Heart left ventricle (tissue), 16 donors: Measurements from ENCODE around the gene SAMD10. TPM values are rescaled to one million over a fixed set of nuclear protein-coding genes. Genes with fewer than 3 reads are reported as not detected.

Source experiments
- ATAC-seq, 4 donors: fragments of 200-7000 bp; cut with Tn5 transposase; one replicate each; pipeline ENCODE4 v1.9.1; 2020 to 2022; ENCODE audit warnings: moderate library complexity in 4 of 4, mild to moderate bottlenecking in 3 of 4, moderate number of reproducible peaks in 1 of 4
- DNase-seq, 5 donors: peaks; one replicate each; pipeline ENCODE4 v3.0.0-alpha.2; 2020
- H3K27ac ChIP-seq, 12 donors: fragments of 200-600 bp; sonication (generic) in 4 of 12; one replicate each; pipeline versions ENCODE4 v1.5.0 to v1.8.0; 2016 to 2022; ENCODE audit warnings: mild to moderate bottlenecking in 2 of 12
- H3K27me3 ChIP-seq, 9 donors: fragments of 200-600 bp; sonication (generic) in 2 of 9; one replicate each; pipeline versions ENCODE4 v1.5.1 to v1.8.0; 2016 to 2022; ENCODE audit warnings: mild to moderate bottlenecking in 3 of 9
- H3K36me3 ChIP-seq, 9 donors: fragments of 200-600 bp; sonication (generic) in 2 of 9; one replicate each; pipeline versions ENCODE4 v1.5.0 to v1.8.0; 2018 to 2022; ENCODE audit warnings: mild to moderate bottlenecking in 2 of 9
- H3K4me1 ChIP-seq, 12 donors: fragments of 200-600 bp; sonication (generic) in 4 of 12; one replicate each; pipeline versions ENCODE4 v1.5.0 to v1.8.0; 2016 to 2022; ENCODE audit warnings: mild to moderate bottlenecking in 3 of 12
- H3K4me3 ChIP-seq, 12 donors: fragments of 200-600 bp; sonication (generic) in 4 of 12; one replicate each; pipeline versions ENCODE4 v1.5.0 to v1.8.0; 2017 to 2022; ENCODE audit warnings: mild to moderate bottlenecking in 9 of 12, moderate library complexity in 4 of 12
- H3K9me3 ChIP-seq, 12 donors: fragments of 200-600 bp; sonication (generic) in 4 of 12; one replicate each; pipeline versions ENCODE4 v1.5.0 to v1.8.0; 2016 to 2022; ENCODE audit warnings: mild to moderate bottlenecking in 1 of 12
- POLR2A ChIP-seq, 2 donors: fragments of 450-650 bp; IDR thresholded peaks; one replicate each; pipeline ENCODE4 v1.6.1; 2017; ENCODE audit warnings: antibody characterized with exemption in 2 of 2, mild to moderate bottlenecking in 2 of 2, moderate library complexity in 2 of 2
- whole genome bisulfite sequencing, 4 donors: extraction: QIAGEN DNeasy Blood & Tissue Kit in 2 of 4; methylation state at CpG; one replicate each; pipeline versions ENCODE4 v1.1.5 to v1.1.7; 2013 to 2018; 5-methylcytosine and 5-hydroxymethylcytosine counted together
- intact Hi-C, 10 donors: fragments of 100-400 bp; cut with DNase I; formaldehyde crosslinking; loops; one replicate each; pipeline versions ENCODE4 v1.11.1 to v1.14.2; 2022
- polyA plus RNA-seq, 2 donors: library from polyadenylated mRNA; stranded (reverse); fragments of 200-250 nt; gene quantifications; one replicate each; pipeline ENCODE4 v1.2.3, GENCODE V29; 2013
- total RNA-seq, 9 donors: library from RNA; depleted of rRNA in 2 of 9; stranded (reverse); fragments of >200 nt in 2 of 9; fragmentation: NEBNext Ultra II Directional in 3 of 9; extraction: Animal tissue kit (Norgen Biotek cat#: 25700) in 3 of 9; gene quantifications; one replicate each; pipeline versions ENCODE4 v1.1.0 to v1.2.4, GENCODE V29; 2016 to 2023
- TF ChIP-seq, protein P1 (sequence below), 12 donors: fragments of 200-600 bp; sonication (generic) in 4 of 12; IDR thresholded peaks; one replicate each; pipeline versions ENCODE4 v1.5.0 to v1.8.0; 2018 to 2022; ENCODE audit warnings: antibody characterized with exemption in 12 of 12, mild to moderate bottlenecking in 5 of 12
- donor health status: ischemic (EF 13 %, LVEDD 7.1; RV severe dilation, severe dysfunction).
- donor health status: healthy with polysubstance abuse.
- donor health status: DM: no; HTN: yes; CAD: no.
- donor health status: DM: no; HTN: no; CAD: no.
- donor health status: ischemic (EF 25% LVEDD 6.9; RV normal size, moderate dysfunction).
- donor health status: ischemic (EF 25% LVEDD 5.7; RV mildly dilated, moderate dysfunction).
- donor health status: healthy.
- donor health status: DM: yes; HTN: yes; CAD: no.
- donor health status: ischemic (EF 35%, LVEDD 5.7; RV mildly dilated, moderate dysfunction).
- donor health status: nonischemic (EF 11% LVEDD 7.7; RV severe dilation, severe dysfunction).
- donor health status: DM: yes; HTN: yes; CAD: no.
- donor health status: PGD.
- donor health status: ischemic (EF 29% LVEDD 5.4; RV normal size, mild dysfunction).
- donor health status: nonischemic (EF 23%, LVEDD 6.1; RV moderate dilation, normal function).

SAMD10 gene
- total and polyA plus RNA-seq, 11 donors = 3.1 to 6.3 (median 4.7) TPM

DNA sequence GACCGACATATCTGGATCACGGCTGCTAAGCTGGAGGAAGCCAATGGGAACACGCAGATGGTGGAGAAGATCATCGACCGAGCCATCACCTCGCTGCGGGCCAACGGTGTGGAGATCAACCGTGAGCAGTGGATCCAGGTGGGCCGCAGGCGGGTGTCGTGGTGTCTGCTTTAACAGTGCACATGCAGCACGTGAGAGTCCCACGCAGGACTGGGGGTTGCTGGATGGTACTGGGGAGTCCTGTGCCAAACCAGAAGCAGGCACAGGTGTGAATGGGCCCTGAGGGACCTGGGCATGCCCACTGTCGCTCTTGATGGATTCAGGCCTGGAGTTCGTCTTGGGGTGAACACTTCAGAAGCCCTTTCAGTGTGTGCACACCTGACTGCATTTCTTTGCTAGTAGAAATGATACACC, 31.9 kb upstream of the SAMD10 start:
- 96 to 98% (median 97%) methylated on average over 16 of the region's 16 CpGs for WGBS, 4 donors
- no peak for DNase-seq
- Histone ChIP-seq H3K36me3 (peaks cover 3 to 87% (median 81%) of the 10 kb centered on the region in 9 donors), H3K4me1 (peaks cover 0 to 12% (median 0%) of the 10 kb centered on the region in 12 donors), H3K4me3 (no peak overlapping the region), H3K9me3 (peaks cover 0 to 4% (median 0%) of the 10 kb centered on the region in 12 donors), H3K27me3 (no peaks in the 10 kb centered on the region), H3K27ac (peak overlapping the region in 1 of 12 donors; percentile 64)
- ATAC-seq = no peak
- TF ChIP-seq POLR2A (IDR thresholded peaks at IDR 0.05) = no peak
- TF ChIP-seq, protein P1, sequence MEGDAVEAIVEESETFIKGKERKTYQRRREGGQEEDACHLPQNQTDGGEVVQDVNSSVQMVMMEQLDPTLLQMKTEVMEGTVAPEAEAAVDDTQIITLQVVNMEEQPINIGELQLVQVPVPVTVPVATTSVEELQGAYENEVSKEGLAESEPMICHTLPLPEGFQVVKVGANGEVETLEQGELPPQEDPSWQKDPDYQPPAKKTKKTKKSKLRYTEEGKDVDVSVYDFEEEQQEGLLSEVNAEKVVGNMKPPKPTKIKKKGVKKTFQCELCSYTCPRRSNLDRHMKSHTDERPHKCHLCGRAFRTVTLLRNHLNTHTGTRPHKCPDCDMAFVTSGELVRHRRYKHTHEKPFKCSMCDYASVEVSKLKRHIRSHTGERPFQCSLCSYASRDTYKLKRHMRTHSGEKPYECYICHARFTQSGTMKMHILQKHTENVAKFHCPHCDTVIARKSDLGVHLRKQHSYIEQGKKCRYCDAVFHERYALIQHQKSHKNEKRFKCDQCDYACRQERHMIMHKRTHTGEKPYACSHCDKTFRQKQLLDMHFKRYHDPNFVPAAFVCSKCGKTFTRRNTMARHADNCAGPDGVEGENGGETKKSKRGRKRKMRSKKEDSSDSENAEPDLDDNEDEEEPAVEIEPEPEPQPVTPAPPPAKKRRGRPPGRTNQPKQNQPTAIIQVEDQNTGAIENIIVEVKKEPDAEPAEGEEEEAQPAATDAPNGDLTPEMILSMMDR (IDR thresholded peaks at IDR 0.05) = no peak
- intact Hi-C loops = no loop called here

DNA sequence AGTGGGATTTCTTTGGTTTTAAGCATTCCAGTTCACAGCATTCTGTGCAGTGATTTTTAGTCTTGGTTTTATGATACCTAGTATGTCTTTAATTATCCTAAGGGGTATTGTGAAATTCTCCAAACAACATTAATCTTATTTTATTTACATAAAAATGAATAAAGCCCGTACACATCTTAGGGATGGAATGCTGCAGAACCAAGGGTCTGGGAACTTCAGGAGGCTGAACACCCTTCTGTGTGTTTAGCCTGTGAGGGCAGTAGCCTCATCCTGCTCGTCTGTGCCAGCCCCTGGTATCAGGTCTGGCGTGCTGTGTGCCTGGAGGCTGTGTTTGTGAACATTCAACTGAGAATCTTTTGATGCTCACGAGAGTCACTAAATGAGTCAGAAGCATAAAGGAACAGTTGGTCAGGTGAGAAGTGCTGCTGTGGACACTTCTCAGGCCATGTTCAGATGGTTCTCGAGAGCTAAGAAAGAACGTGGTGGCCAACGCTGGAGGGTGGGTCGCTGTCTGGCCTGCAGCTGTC, 31.3 kb upstream of the SAMD10 start:
- no peak for DNase-seq
- Histone ChIP-seq H3K36me3 (peaks cover 3 to 87% (median 81%) of the 10 kb centered on the region in 9 donors), H3K4me3 (no peak overlapping the region), H3K9me3 (peaks cover 0 to 4% (median 0%) of the 10 kb centered on the region in 12 donors), H3K27ac (peak overlapping the region in 1 of 12 donors; percentile 64), H3K4me1 (peaks cover 0 to 12% (median 0%) of the 10 kb centered on the region in 12 donors), H3K27me3 (no peaks in the 10 kb centered on the region)
- intact Hi-C loops = no loop called here
- WGBS, 4 donors = 92 to 96% (median 95%) methylated on average over 8 of the region's 8 CpGs
- TF ChIP-seq, protein P1 (IDR thresholded peaks at IDR 0.05) = no peak
- no peak for TF ChIP-seq POLR2A (IDR thresholded peaks at IDR 0.05)
- no peak for ATAC-seq

DNA sequence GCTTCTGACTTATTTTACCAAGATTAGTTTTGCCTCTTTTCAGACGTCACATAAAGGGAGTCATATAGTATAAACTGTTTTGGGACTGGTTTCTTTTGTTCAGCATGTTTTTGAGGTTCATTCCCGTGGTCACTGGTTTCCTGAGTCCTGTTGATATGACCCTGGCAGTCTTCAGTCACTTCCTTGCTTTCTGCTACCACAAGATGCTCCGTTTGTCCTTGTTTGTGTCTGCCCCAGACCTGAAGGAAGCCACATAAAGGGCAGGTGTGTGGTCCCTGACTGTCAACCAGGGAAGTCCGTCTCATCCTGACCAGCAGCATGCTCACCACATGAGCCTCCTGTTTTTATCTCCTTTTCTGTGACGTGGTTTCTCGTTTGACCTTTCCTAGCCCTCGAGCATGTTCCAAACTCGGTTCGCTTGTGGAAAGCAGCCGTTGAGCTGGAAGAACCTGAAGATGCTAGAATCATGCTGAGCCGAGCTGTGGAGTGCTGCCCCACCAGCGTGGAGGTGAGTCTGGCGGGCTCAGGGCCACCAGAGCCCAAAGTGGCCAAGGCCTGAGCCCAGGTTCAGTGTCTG, 30.5 kb upstream of the SAMD10 start:
- peaks cover 3 to 87% (median 81%) of the 10 kb centered on the region in 9 donors for H3K36me3 ChIP-seq

DNA sequence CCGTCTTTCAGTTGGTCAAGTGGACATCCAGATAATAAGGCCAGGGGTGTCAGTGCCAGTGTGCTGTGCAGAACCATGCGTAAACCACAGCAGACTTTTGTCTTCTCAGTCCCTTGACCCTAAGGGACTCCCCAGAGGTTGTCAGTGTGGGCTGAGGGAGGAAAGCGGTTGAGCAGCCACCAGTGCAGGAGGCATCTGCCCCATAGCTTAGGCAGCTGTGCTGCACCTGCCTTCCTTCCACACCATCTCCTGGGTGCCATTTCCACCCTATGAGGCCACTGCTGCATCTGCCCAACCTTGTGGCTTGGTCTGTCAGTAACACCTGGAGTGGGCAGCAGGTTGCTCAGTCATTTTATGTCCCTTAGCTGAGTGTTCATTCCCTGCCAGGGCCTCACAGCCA, 27.5 kb upstream of the SAMD10 start:
- 91 to 100% (median 92%) methylated on average over 3 of the region's 3 CpGs for WGBS, 4 donors
- intact Hi-C loops = loop anchor here in 1 of 10 donors (10.0 kb wide), 1 partner anchor 118 kb away; no protein-coding TSS in a partner anchor
- no peaks in the 10 kb centered on the region for H3K27me3 ChIP-seq
- peak in 1 of 5 donors; percentile 29 for DNase-seq
- H3K27ac ChIP-seq = no peak overlapping the region
- ATAC-seq = no peak
- peaks cover 0 to 19% (median 0%) of the 10 kb centered on the region in 12 donors for H3K4me1 ChIP-seq
- H3K36me3 ChIP-seq = peaks cover 3 to 95% (median 88%) of the 10 kb centered on the region in 9 donors
- no peak overlapping the region for H3K4me3 ChIP-seq
- H3K9me3 ChIP-seq = peaks cover 0 to 4% (median 0%) of the 10 kb centered on the region in 12 donors
- TF ChIP-seq, protein P1 (IDR thresholded peaks at IDR 0.05) = no peak
- no peak for TF ChIP-seq POLR2A (IDR thresholded peaks at IDR 0.05)

More for the DNA sequence above, 30.5 kb upstream of the SAMD10 start:
- peaks cover 0 to 4% (median 0%) of the 10 kb centered on the region in 12 donors for H3K9me3 ChIP-seq
- H3K27ac ChIP-seq = no peak overlapping the region
- no peak overlapping the region for H3K4me3 ChIP-seq
- DNase-seq (no peak), ATAC-seq (no peak)
- WGBS, 4 donors = 85 to 93% (median 91%) methylated on average over 13 of the region's 13 CpGs
- no peak for TF ChIP-seq POLR2A (IDR thresholded peaks at IDR 0.05)
- TF ChIP-seq, protein P1 (IDR thresholded peaks at IDR 0.05) = no peak
- no peaks in the 10 kb centered on the region for H3K27me3 ChIP-seq
- H3K4me1 ChIP-seq = peaks cover 0 to 13% (median 0%) of the 10 kb centered on the region in 12 donors
- intact Hi-C loops = loop anchor here in 1 of 10 donors (10.0 kb wide), 1 partner anchor 115 kb away; no protein-coding TSS in a partner anchor
